A549 (cell line): ENCODE results near the gene C19orf53. TPM values are rescaled to one million over a fixed set of nuclear protein-coding genes. Genes with fewer than 3 reads are reported as not detected.
A peak's percentile ranks its signal among the peaks of the same experiment; 100 is the strongest.

Source experiments
- ATAC-seq, 2 experiments: fragments of 200-7000 bp in 1 of 2; fragments of >200 bp in 1 of 2; cut with Nextera tagmentation in 1 of 2; cut with Tn5 transposase in 1 of 2; 3 replicates each; pipeline versions ENCODE4 v1.8.0 to v1.9.1; 2018 to 2020; ENCODE audit warnings: mild to moderate bottlenecking in 1 of 2, moderate library complexity in 1 of 2
- CTCF ChIA-PET: fragments of 300-600 bp; sonication (Branson Sonifier 250); formaldehyde crosslinking; extraction: SDS; loops from one replicate; lab custom pipeline; 2021; ENCODE audit warnings: antibody characterized with exemption, inconsistent platforms; lab: Yijun Ruan, JAX
- POLR2A ChIA-PET: fragments of 350-600 bp; formaldehyde crosslinking; extraction: SDS; loops from one replicate; lab custom pipeline; 2021; ENCODE audit warnings: antibody characterized with exemption, inconsistent platforms; lab: Yijun Ruan, JAX
- DNase-seq, 2 experiments: peaks; one replicate each; pipeline versions ENCODE4 v3.0.0 to v3.0.0-alpha.2; 2011 to 2016; ENCODE audit warnings: low read depth in 1 of 2, low spot score in 1 of 2
- FAIRE-seq: peaks from 2 replicates; lab custom pipeline; 2011; peaks lifted over from hg19 to GRCh38; lab: Jason Lieb, UNC
- H3K27ac ChIP-seq, 2 experiments: fragments of >200 bp; sonication (Bioruptor Twin); formaldehyde crosslinking; 3 replicates each; pipeline ENCODE4 v1.5.1; 2016 to 2017
- H3K4me1 ChIP-seq: fragments of >200 bp; sonication (Bioruptor Twin); formaldehyde crosslinking; 3 replicates; pipeline ENCODE4 v1.6.1; 2016
- H3K4me2 ChIP-seq: fragments of >200 bp; sonication (Bioruptor Twin); formaldehyde crosslinking; 3 replicates; pipeline ENCODE4 v1.6.1; 2016
- H3K4me3 ChIP-seq: fragments of >200 bp; sonication (Bioruptor Twin); formaldehyde crosslinking; 3 replicates; pipeline ENCODE4 v1.5.1; 2016
- H3K9me3 ChIP-seq: fragments of >200 bp; sonication (Bioruptor Twin); formaldehyde crosslinking; 3 replicates; pipeline ENCODE4 v1.6.1; 2016
- ATOH8 ChIP-seq: fragments of 250-450 bp; sonication (Bioruptor Pico); IDR thresholded peaks from 2 replicates; pipeline ENCODE4 v1.5.0; 2020; ENCODE audit warnings: low read depth, mild to moderate bottlenecking, moderate library complexity
- BCL3 ChIP-seq: fragments of >200 bp; sonication (Bioruptor Twin); formaldehyde crosslinking; IDR thresholded peaks from 3 replicates; pipeline ENCODE4 v1.6.1; 2016
- BHLHE40 ChIP-seq: IDR thresholded peaks from 2 replicates; pipeline ENCODE4 v1.6.1; 2012; ENCODE audit warnings: low read depth, low read length, inconsistent platforms
- E2F6 ChIP-seq: IDR thresholded peaks from 2 replicates; pipeline ENCODE4 v1.6.1; 2012; ENCODE audit warnings: low read depth, borderline replicate concordance
- EHF ChIP-seq: fragments of 250-450 bp; sonication (Bioruptor Pico); IDR thresholded peaks from 2 replicates; pipeline ENCODE4 v1.5.0; 2020; ENCODE audit warnings: mild to moderate bottlenecking
- EP300 ChIP-seq, 2 experiments: fragments of >200 bp; sonication (Bioruptor Twin); formaldehyde crosslinking; IDR thresholded peaks; 2 replicates in 1 of 2; 3 replicates in 1 of 2; pipeline ENCODE4 v1.6.1; 2016 to 2017
- FOXS1 ChIP-seq: fragments of 250-450 bp; sonication (Bioruptor Pico); IDR thresholded peaks from 2 replicates; pipeline ENCODE4 v1.5.0; 2020; ENCODE audit warnings: mild to moderate bottlenecking, moderate library complexity
- HES2 ChIP-seq: fragments of >200 bp; sonication (Bioruptor Twin); formaldehyde crosslinking; IDR thresholded peaks from 2 replicates; pipeline ENCODE4 v1.6.1; 2016
- HEYL ChIP-seq: fragments of 250-450 bp; sonication (Bioruptor Pico); IDR thresholded peaks from 2 replicates; pipeline ENCODE4 v1.8.0; 2021; ENCODE audit warnings: mild to moderate bottlenecking, moderate library complexity
- HOXB13 ChIP-seq: fragments of 250-450 bp; sonication (Bioruptor Pico); IDR thresholded peaks from 2 replicates; pipeline ENCODE4 v1.5.0; 2020; ENCODE audit warnings: low read depth, mild to moderate bottlenecking, moderate library complexity
- JUNB ChIP-seq: fragments of >200 bp; sonication (Bioruptor Twin); formaldehyde crosslinking; IDR thresholded peaks from 2 replicates; pipeline ENCODE4 v1.6.1; 2016
- KDM5A ChIP-seq: fragments of 200-600 bp; sonication (generic); IDR thresholded peaks from 2 replicates; pipeline ENCODE4 v1.6.1; 2016; ENCODE audit warnings: antibody characterized with exemption, mild to moderate bottlenecking
- MAFK ChIP-seq: fragments of 450-650 bp; IDR thresholded peaks from 2 replicates; pipeline ENCODE4 v1.6.1; 2014; ENCODE audit not compliant: partially characterized antibody
- MYC ChIP-seq: IDR thresholded peaks from 2 replicates; pipeline ENCODE4 v1.6.1; 2012; ENCODE audit warnings: mild to moderate bottlenecking, inconsistent platforms, low read length, improper control_type of control experiment, borderline replicate concordance
- PHF8 ChIP-seq: fragments of 200-600 bp; sonication (generic); IDR thresholded peaks from 2 replicates; pipeline ENCODE4 v1.6.1; 2016; ENCODE audit warnings: low read depth, mild to moderate bottlenecking, antibody characterized with exemption, moderate library complexity, borderline replicate concordance
- RCOR1 ChIP-seq: fragments of 150-350 bp; IDR thresholded peaks from 2 replicates; pipeline ENCODE4 v1.6.1; 2014; ENCODE audit warnings: antibody characterized with exemption, low read length, low read depth
- RNF2 ChIP-seq: fragments of 200-600 bp; sonication (generic); IDR thresholded peaks from 2 replicates; pipeline ENCODE4 v1.6.1; 2016; ENCODE audit warnings: low read depth, mild to moderate bottlenecking, antibody characterized with exemption, moderate library complexity, borderline replicate concordance
- SMC3 ChIP-seq: fragments of >200 bp; sonication (Bioruptor Twin); formaldehyde crosslinking; IDR thresholded peaks from 3 replicates; pipeline ENCODE4 v1.6.1; 2018; ENCODE audit warnings: inconsistent platforms
- SREBF2 ChIP-seq: fragments of 450-650 bp; IDR thresholded peaks from 2 replicates; pipeline ENCODE4 v1.6.1; 2014; ENCODE audit warnings: mild to moderate bottlenecking, moderate library complexity
- TFCP2L1 ChIP-seq: fragments of 250-450 bp; sonication (Bioruptor Pico); IDR thresholded peaks from 2 replicates; pipeline ENCODE4 v1.5.0; 2021; ENCODE audit warnings: mild to moderate bottlenecking
- ZC3H11A ChIP-seq: fragments of 450-650 bp; IDR thresholded peaks from 2 replicates; pipeline ENCODE4 v1.6.1; 2014; ENCODE audit warnings: antibody characterized with exemption, mild to moderate bottlenecking
- ZNF302 ChIP-seq: fragments of 250-450 bp; sonication (Bioruptor Pico); IDR thresholded peaks from 2 replicates; pipeline ENCODE4 v1.9.0; 2021; ENCODE audit warnings: inconsistent platforms, mild to moderate bottlenecking, moderate library complexity
- ZSCAN20 ChIP-seq: fragments of 250-450 bp; sonication (Bioruptor Pico); IDR thresholded peaks from 2 replicates; pipeline ENCODE4 v1.8.0; 2022; ENCODE audit warnings: mild to moderate bottlenecking, moderate library complexity
- WGBS: methylation state at CpG from one replicate; pipeline ENCODE4 v1.1.6; 2017; ENCODE audit errors: missing lambda C conversion rate; 5-methylcytosine and 5-hydroxymethylcytosine counted together
- polyA plus RNA-seq, 4 experiments: library from polyadenylated mRNA; depleted of rRNA in 3 of 4; stranded (reverse); fragments of >200 nt; fragmentation: RNase III in 1 of 4; extraction: RNeasy Plus Mini Kit Qiagen cat#74134 plus additional on column Dnase treatment in 1 of 4; gene quantifications; 2 replicates in 3 of 4; 3 replicates in 1 of 4; pipeline ENCODE4 v1.2.3, GENCODE V29; 2011 to 2017
- TF ChIP-seq, protein P1 (sequence below): IDR thresholded peaks from 2 replicates; pipeline ENCODE4 v1.6.1; 2012
- TF ChIP-seq, protein P2 (sequence below): fragments of >200 bp; sonication (Bioruptor Twin); formaldehyde crosslinking; IDR thresholded peaks from 3 replicates; pipeline ENCODE4 v1.5.1; 2016

The C19orf53 gene
- polyA plus RNA-seq, 2 of the 4 experiments (the other 2 are of a cell fraction), result 105 to 143 TPM

DNA sequence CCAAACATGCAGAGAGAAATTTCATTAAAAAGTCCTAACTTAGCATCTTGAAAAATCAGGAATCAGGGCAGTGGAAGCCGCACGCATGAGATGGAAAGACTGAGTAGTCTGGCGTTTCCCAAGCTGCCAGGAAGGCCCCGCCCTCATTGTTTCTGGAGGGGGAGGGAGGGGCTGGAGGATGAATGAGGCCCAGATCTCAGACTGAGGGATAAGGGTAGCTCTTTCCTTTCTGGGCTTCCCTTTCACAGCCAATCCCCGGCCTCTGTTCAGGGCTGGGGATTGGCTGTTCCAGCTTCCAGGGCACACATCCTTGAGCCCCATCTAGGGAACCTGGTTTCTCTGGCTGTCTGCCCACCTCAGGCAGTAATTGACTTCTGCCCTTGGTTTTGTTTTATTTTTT is 7.3 kb downstream of the C19orf53 start:
- H3K4me2 ChIP-seq, result 0 out of 3 replicates have a peak overlapping the region, but pooled peaks have one; percentile 14
- H3K27ac ChIP-seq, result no peak overlapping the region
- no peak for FAIRE-seq
- POLR2A ChIA-PET, result interaction anchor here (0.7 kb wide), 1 partner anchor 9 kb away, joined by 4 read pairs; no protein-coding TSS in a partner anchor
- no peak overlapping the region for H3K4me3 ChIP-seq
- peaks cover 15% of the 10 kb centered on the region; the same call in 1 of the 3 replicates for H3K4me1 ChIP-seq
- no peaks in the 10 kb centered on the region for H3K9me3 ChIP-seq
- 60% methylated on average over 5 of the region's 5 CpGs for WGBS
- no peak for DNase-seq
- ATAC-seq, result peak in 1 of 2 experiments; percentile 46; a peak in 3 of 6 replicates
- CTCF ChIA-PET, result interaction anchor here (0.6 to 7.9 kb wide), 3 partner anchors 37 to 333 kb away, joined by 3 to 48 read pairs (median 4); no protein-coding TSS in a partner anchor
- TF ChIP-seq ZNF302, result no peak
- no peak for TF ChIP-seq JUNB
- TF ChIP-seq ATOH8, result no peak
- no peak for TF ChIP-seq KDM5A
- no peak for TF ChIP-seq HEYL (CRISPR knock-in tag)
- TF ChIP-seq, all 56 proteins: peak for 0

GRCh38 chr19:13782537-13782936 is 8.3 kb downstream of the C19orf53 start:
- ATAC-seq (no peak), FAIRE-seq (no peak), DNase-seq (no peak)
- CTCF ChIA-PET, result interaction anchor here (0.7 to 7.9 kb wide), 4 partner anchors 54 to 332 kb away, joined by 3 to 48 read pairs (median 4); no protein-coding TSS in a partner anchor
- peaks cover 18% of the 10 kb centered on the region; the same call in 2 of the 3 replicates for H3K4me1 ChIP-seq
- H3K4me3 ChIP-seq, result no peak overlapping the region
- POLR2A ChIA-PET, result interaction anchor here (0.7 kb wide), 1 partner anchor 10 kb away, joined by 4 read pairs; no protein-coding TSS in a partner anchor
- 87% methylated on average over 8 of the region's 8 CpGs for WGBS
- H3K4me2 ChIP-seq, result no peak overlapping the region
- no peaks in the 10 kb centered on the region for H3K9me3 ChIP-seq
- TF ChIP-seq SREBF2 (no peak), ZC3H11A (no peak), BCL3 (no peak), EP300 (IDR thresholded peaks at IDR 0.05) (no peak), E2F6 (no peak), HES2 (no peak), BHLHE40 (no peak)
- TF ChIP-seq, protein P1, sequence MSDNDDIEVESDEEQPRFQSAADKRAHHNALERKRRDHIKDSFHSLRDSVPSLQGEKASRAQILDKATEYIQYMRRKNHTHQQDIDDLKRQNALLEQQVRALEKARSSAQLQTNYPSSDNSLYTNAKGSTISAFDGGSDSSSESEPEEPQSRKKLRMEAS, result no peak
- TF ChIP-seq, protein P2, sequence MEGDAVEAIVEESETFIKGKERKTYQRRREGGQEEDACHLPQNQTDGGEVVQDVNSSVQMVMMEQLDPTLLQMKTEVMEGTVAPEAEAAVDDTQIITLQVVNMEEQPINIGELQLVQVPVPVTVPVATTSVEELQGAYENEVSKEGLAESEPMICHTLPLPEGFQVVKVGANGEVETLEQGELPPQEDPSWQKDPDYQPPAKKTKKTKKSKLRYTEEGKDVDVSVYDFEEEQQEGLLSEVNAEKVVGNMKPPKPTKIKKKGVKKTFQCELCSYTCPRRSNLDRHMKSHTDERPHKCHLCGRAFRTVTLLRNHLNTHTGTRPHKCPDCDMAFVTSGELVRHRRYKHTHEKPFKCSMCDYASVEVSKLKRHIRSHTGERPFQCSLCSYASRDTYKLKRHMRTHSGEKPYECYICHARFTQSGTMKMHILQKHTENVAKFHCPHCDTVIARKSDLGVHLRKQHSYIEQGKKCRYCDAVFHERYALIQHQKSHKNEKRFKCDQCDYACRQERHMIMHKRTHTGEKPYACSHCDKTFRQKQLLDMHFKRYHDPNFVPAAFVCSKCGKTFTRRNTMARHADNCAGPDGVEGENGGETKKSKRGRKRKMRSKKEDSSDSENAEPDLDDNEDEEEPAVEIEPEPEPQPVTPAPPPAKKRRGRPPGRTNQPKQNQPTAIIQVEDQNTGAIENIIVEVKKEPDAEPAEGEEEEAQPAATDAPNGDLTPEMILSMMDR, result no peak
- no peak overlapping the region for H3K27ac ChIP-seq

GRCh38 chr19:13783565-13784500 is 9.6 kb downstream of the C19orf53 start:
- no peak overlapping the region for H3K4me2 ChIP-seq
- peaks cover 24% of the 10 kb centered on the region; the same call in 2 of the 3 replicates for H3K4me1 ChIP-seq
- FAIRE-seq (no peak), ATAC-seq (no peak), DNase-seq (no peak)
- WGBS, result 85% methylated on average over 15 of the region's 18 CpGs
- TF ChIP-seq ZC3H11A (no peak), BCL3 (no peak), RNF2 (no peak), JUNB (no peak), FOXS1 (CRISPR knock-in tag) (no peak), PHF8 (no peak), SMC3 (no peak), TFCP2L1 (CRISPR knock-in tag) (no peak), MYC (no peak), ZSCAN20 (CRISPR knock-in tag) (no peak), HOXB13 (CRISPR knock-in tag) (no peak), MAFK (no peak), RCOR1 (no peak), EHF (CRISPR knock-in tag) (no peak)
- TF ChIP-seq, protein P1, result no peak
- H3K4me3 ChIP-seq, result no peak overlapping the region
- H3K27ac ChIP-seq, result peak overlapping the region in 1 of 2 experiments; percentile 88; a peak in 3 of 6 replicates
- ChIA-PET POLR2A (no interaction called here), CTCF (interaction anchor here (0.6 to 7.9 kb wide), 12 partner anchors 9 to 246 kb away, joined by 3 to 48 read pairs (median 4); partner anchors contain the start of genes C19orf53 and ZSWIM4)
- no peaks in the 10 kb centered on the region for H3K9me3 ChIP-seq
